GM12891 (cell line): Measurements from ENCODE around the gene NANOG.
"Not testable (repeated sequence)": the region's sequence is repeated elsewhere in the genome, so short reads cannot be mapped to it uniquely, and the experiment has no call there.

ENCODE experiments used
- DNase-seq: peaks from one replicate; pipeline ENCODE4 v3.0.0; 2011; ENCODE audit warnings: low spot score; ENCODE audit not compliant: insufficient read length
- FAIRE-seq: peaks from 2 replicates; lab custom pipeline; 2011; peaks lifted over from hg19 to GRCh38; lab: Jason Lieb, UNC
- PAX5 ChIP-seq: IDR thresholded peaks from 2 replicates; pipeline ENCODE4 v1.6.1; 2011; ENCODE audit warnings: low read length, moderate library complexity, mild to moderate bottlenecking; ENCODE audit not compliant: insufficient read depth, severe bottlenecking
- POLR2A ChIP-seq: IDR thresholded peaks from 2 replicates; pipeline ENCODE4 v1.6.1; 2011; ENCODE audit warnings: low read depth, low read length, control low read depth
- POLR2AphosphoS5 ChIP-seq: IDR thresholded peaks from 2 replicates; pipeline ENCODE4 v1.6.1; 2011; ENCODE audit warnings: low read depth, low read length, control low read depth
- POU2F2 ChIP-seq: IDR thresholded peaks from 2 replicates; pipeline ENCODE4 v1.6.1; 2011; ENCODE audit warnings: low read depth, mild to moderate bottlenecking, control low read depth, low read length, moderate library complexity
- SPI1 ChIP-seq: IDR thresholded peaks from 2 replicates; pipeline ENCODE4 v1.6.1; 2011; ENCODE audit warnings: low read depth, low read length, control low read depth
- TAF1 ChIP-seq: IDR thresholded peaks from 2 replicates; pipeline ENCODE4 v1.6.1; 2011; ENCODE audit warnings: low read depth, low read length, control low read depth

The NANOG gene

GRCh38 chr12:7781274-7781673 is 7.9 kb upstream of the NANOG start:
- FAIRE-seq (no peak), DNase-seq (no peak)
- TF ChIP-seq POLR2A (no peak), POLR2AphosphoS5 (no peak), SPI1 (no peak), PAX5 (no peak), TAF1 (no peak), POU2F2 (no peak)

GRCh38 chr12:7782055-7782454 is 7.1 kb upstream of the NANOG start:
- FAIRE-seq (no peak), DNase-seq (no peak)
- no peak for TF ChIP-seq TAF1
- no peak for TF ChIP-seq PAX5
- TF ChIP-seq POLR2AphosphoS5: no peak
- no peak for TF ChIP-seq POLR2A
- no peak for TF ChIP-seq SPI1
- no peak for TF ChIP-seq POU2F2

- not testable (repeated sequence) for FAIRE-seq, DNase-seq
These were observed 5.8 kb upstream of the NANOG start for GRCh38 chr12:7783433-7783832.

- FAIRE-seq: no peak
- no peak for DNase-seq
- TF ChIP-seq POU2F2 (no peak), SPI1 (no peak), PAX5 (no peak), TAF1 (no peak), POLR2AphosphoS5 (no peak), POLR2A (no peak)
These were observed 4.5 kb upstream of the NANOG start for GRCh38 chr12:7784701-7785100.

- DNase-seq: no peak
- TF ChIP-seq TAF1 (no peak), POU2F2 (no peak), POLR2A (no peak), POLR2AphosphoS5 (no peak), PAX5 (no peak), SPI1 (no peak)
- no peak for FAIRE-seq
These were observed 1.5 kb upstream of the NANOG start for GRCh38 chr12:7787574-7788293.

- FAIRE-seq (no peak), DNase-seq (no peak)
- TF ChIP-seq POLR2A: no peak
- no peak for TF ChIP-seq POLR2AphosphoS5
- no peak for TF ChIP-seq TAF1
- no peak for TF ChIP-seq POU2F2
- TF ChIP-seq SPI1: no peak
- no peak for TF ChIP-seq PAX5
These were observed 925 bp upstream of the NANOG start for GRCh38 chr12:7788294-7788660.

GRCh38 chr12:7793211-7793610 is 4.0 kb downstream of the NANOG start:
- no peak for FAIRE-seq

GRCh38 chr12:7797269-7797668 is 8.1 kb downstream of the NANOG start:
- not testable (repeated sequence) for DNase-seq, FAIRE-seq

More at GRCh38 chr12:7793211-7793610, 4.0 kb downstream of the NANOG start:
- DNase-seq: no peak
- TF ChIP-seq PAX5 (no peak), TAF1 (no peak), POLR2A (no peak), POLR2AphosphoS5 (no peak), POU2F2 (no peak), SPI1 (no peak)

- DNase-seq (no peak), FAIRE-seq (no peak)
- TF ChIP-seq PAX5 (no peak), POU2F2 (no peak), POLR2A (no peak), POLR2AphosphoS5 (no peak), TAF1 (no peak), SPI1 (no peak)
These were observed 8.6 kb downstream of the NANOG start for GRCh38 chr12:7797698-7798398.

GRCh38 chr12:7798750-7799308 is 9.6 kb downstream of the NANOG start:
- FAIRE-seq: peak; percentile 35
- DNase-seq: not testable (repeated sequence)
